ENCODE measurements around the gene KLHDC4.
"Not testable (repeated sequence)": the region's sequence is repeated elsewhere in the genome, so short reads cannot be mapped to it uniquely, and the experiment has no call there.

KLHDC4 gene

DNA sequence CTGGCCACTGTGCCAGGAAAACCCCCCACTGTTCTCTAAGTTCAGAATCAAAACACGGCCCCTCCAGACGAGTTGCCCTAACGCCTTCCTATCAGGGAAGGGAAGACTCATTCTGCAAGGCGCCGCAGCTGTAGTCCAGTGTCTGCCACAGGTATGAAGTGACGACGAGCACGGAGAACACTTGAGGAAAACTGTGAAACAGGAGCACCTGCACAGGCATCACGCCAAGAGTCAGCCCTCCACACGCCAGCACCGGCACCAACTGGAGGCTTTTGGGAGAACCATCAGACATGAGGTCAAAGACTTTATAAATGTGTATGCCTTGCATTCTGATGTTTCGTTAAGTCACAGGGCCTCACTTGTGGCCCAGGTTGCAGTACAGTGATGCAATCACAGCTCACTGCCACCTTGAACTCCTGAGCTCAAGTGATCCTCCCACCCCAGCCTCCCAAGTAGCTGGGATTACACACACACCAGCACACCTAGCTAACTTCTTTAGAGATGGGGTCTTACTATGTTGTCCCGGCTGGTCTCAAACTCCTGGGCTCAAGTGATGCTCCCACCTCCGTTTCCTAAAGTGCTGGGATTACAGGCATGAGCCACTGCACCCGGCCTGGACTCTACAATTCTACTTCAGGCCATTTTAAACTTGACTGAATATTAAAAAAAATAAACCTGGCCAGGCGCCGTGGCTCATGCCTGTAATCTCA, 22.9 kb downstream of the KLHDC4 start:
- no peak for DNase-seq (ENCODE audit: low read depth)

DNA sequence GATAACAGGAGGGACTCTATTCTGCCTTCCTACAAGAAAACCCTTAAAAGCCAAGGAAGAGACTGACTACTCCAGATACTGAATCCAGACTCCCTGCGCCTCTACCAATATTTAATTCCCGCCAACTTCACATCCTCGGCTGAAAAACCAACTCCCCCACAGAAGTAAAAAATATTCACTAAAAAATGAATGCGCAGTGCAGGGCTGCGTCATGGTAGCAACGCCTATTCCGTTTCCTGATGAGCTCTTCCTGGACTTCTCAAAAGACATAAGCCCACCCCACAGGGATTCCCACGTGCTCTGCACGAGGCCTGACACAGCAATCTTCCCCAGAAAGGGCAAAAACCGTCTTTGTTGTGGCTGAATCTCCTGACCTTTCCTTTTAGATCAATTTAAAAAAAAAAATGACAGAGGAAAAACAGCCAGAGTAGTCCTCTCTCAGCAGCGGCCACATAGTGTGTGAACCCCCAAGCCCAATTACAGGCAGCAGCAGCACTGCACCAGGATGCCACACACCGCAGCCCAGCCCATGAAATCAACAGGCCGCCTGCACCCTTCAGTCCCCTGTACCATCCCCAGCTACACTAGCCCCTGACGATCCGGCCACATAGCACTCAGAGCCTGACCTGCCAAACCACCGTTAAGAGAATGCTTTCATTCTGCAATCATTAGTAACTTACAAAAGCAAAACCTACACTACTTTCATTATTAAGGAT, 23.9 kb downstream of the KLHDC4 start:
- no peak for DNase-seq (ENCODE audit: low read depth)

DNA sequence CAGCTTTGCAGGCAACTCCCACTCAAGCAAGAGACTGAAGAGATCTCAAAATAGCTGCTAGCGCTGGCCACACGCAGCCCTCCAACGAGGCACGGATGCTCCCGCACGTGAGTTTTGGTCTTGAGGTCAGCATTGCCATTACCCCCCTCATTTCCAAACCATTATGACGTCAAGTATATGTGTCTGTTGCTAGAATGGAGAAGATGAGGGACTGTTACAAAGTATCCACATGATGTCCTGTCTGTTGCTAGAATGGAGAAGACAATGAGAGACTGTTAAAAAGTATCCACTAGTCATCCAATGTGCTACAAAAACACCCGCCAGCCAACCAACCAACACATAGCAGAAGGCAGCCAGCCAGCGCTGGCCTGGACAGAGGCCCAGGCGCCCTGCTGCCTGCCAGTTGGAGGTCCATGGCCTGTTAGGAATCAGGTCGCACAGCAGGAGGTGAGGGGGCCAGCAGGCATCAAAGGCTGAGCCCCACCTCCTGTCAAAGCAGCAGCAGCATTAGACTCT, 24.8 kb downstream of the KLHDC4 start:
- no peak for DNase-seq (ENCODE audit: low read depth)

DNA sequence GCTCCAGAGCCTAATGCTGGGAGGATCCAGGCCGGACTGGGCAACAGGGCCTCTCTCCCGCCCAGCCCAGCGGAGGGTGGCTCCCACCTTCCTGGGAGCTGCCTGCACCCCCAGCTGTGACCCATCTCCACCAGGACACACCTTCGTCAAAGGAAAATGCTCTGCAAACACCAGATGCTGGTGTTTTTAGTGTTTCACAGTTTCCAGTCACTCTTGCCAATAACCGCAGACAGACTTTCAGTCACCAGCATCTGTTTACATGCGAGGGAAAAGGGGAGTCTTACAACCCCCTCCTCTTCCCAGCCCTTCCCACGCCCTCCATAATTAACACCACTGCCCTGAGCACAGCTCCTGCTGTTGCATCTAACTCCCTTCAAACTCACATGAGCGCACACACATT, 25.3 kb downstream of the KLHDC4 start:
- no peak for DNase-seq (ENCODE audit: low read depth)

DNA sequence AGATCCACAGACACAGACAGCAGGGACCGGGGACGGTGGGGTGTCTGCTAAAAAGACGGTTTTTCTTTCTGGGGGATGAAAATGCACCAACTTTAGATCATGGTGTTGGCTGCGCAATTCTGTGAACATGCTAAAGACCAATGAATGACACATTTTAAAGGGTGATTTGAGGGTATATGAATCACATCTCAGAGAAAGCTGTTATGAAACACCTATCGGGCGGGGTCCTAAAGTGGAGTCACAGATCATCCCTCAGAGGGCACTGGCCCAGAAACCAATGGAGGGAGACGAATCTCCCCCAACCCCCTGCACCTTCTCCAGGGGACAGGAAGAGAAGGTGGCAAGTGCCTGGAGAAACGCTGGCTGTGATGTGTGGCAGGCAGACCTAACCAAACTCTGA, 26.0 kb downstream of the KLHDC4 start:
- DNase-seq (ENCODE audit: low read depth): no peak

DNA sequence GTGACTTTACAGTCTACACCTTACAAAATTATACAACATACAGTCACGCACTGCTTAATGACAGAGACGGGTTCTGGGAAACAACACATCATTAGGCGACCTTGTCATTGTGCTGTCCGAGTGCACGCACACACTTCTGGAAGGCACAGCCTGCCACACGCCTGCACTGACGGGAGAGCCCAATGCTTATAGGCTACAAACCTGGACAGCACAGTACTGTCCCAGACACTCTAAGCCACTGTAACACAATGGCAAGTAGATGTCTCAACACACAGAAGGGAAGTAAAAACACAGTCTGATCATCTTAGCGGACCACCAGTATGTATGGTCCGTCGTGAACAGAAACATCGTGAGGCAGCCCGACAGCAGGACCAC, 29.8 kb downstream of the KLHDC4 start:
- DNase-seq (ENCODE audit: low read depth): no peak

DNA sequence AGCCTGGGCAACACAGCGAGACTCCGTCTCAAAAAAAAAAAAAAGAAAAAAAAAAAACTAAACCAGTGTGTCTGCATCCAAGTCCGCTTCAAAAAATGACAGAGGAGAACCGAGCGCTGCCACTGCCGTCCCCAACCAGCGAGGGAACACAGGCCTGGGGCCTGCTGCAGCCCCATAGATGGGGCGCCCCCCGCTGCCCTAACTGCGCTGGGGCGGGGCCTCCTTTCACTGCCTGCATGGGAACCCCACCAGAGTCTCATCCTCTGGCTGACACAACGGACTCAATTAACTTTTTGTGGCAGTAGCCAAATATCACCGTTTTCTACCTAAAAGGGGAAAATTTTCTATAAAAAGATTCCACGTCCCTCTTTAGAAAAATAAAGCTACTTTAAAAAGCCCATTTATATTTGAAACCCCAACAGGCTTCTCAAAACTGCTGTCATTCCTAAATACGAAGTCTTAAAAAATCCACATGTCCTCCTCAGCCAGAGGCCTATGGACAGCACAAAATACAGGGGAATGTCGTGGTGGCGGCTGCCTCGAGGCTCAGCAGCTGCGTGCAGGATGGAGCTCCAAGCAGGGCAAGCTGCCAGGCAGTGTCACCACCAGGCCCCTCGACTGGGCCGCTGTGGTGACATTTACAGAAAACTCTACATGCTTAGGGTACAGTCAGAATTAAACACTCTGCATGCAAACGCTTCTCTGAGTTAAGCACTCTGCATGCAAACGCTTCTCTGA, 30.3 kb downstream of the KLHDC4 start:
- no peak for DNase-seq (ENCODE audit: low read depth)

DNA sequence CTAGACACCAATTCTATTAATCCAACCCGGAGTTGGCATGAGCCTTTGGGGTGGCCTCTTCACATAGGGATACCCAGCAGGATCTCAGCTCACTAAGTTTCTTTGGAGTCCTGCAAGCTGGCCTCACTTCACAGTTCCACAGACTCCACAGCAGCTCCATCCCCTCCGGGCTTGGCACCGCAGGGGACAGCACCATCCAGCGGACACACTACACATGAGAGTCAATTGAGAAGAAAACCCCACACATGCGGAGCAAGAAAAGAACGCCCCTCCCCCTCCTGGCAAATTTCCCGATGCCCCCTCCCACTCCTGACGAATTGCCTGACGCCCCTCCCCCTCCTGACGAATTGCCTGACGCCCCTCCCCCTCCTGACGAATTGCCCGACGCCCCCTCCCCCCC, 31.1 kb downstream of the KLHDC4 start:
- no peak for DNase-seq (ENCODE audit: low read depth)

DNA sequence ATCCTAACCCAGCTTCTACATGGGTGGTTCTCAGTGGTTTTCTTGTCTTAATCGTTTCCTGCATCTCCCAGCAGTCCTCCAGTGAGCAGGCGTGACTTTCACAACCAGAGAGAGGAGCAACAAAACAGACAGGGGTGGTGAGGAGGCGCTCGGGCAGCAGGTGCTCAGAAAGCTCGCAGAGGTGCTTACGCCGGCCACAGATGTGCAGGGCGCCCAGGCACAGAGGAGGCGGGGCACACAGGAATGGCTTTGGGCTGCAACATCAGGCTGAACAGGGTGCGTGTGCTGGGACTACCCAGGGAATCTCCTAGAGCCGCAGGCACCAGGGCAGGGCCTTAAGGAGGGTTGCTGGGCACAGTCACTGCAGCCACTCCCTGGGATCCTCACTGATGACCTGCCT, 32.6 kb downstream of the KLHDC4 start:
- no peak for DNase-seq (ENCODE audit: low read depth)

DNA sequence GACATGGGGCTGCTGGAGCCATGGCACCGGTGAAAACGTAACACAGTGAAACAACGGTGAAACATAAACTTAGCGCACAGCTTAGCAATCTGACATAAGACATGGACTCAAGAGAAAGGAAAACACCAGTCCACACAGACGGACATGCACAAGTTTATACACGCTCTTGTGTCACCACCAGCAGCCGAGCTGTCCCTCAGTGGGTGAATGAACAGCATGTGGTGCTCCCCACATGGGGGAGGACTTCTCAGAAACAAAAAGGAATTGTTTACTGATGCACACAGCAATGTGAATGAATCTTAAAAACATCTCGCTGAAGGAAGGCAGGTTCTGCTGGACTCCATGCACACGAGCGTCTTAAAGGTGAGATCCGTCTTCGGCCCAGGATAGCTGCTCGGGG, 34.2 kb downstream of the KLHDC4 start:
- no peak for DNase-seq (ENCODE audit: low read depth)

DNA sequence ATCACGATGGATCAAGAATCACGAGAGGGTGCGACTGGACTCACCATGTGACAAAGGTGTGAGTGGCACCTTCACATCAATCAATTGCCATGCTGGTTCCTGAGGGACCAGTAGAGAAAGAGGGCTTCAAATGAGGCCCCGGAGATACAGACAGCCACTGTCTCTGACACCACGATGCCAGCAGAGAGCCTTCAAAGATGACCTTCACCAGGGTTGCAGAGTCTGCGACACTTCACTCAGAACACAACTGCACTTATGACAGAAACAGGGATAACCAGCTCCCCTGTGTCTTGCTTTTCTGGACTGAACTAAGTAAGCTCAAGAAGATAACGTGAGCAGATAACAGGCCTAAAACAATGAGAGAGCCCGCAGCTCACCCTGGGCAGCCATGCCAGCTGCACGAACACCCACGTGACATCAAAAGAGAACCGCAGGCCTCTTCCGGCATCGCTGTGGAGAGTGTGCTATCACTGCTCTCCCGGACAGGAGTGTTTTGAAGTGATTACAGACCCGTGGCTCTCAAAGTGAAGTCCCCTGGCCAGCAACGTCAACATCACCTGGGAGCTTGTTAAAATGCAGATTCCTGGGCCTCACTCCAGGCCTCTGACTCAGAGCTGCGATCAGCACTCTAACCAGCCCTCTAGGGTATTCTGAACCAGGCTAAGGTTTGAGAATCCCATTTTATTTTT, 36.4 kb downstream of the KLHDC4 start:
- DNase-seq (ENCODE audit: low read depth): no peak

DNA sequence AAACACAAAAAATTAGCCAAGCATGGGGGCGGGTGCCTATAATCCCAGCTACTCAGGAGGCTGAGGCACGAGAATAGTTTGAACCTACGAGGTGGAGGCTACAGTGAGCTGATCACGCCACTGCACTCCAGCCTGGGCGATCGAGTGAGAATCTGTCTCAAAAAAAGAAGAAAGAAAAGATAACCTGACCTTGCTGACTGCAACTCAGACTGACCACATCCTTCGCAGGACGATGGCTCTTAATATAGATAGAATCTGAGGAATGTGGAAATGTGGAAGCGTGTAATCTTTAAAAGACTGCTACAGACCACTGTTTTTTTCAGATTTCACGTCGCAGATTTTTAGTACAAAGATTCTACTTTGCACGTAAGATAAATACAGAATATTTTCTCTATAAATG, 37.8 kb downstream of the KLHDC4 start:
- DNase-seq (ENCODE audit: low read depth): no peak

DNA sequence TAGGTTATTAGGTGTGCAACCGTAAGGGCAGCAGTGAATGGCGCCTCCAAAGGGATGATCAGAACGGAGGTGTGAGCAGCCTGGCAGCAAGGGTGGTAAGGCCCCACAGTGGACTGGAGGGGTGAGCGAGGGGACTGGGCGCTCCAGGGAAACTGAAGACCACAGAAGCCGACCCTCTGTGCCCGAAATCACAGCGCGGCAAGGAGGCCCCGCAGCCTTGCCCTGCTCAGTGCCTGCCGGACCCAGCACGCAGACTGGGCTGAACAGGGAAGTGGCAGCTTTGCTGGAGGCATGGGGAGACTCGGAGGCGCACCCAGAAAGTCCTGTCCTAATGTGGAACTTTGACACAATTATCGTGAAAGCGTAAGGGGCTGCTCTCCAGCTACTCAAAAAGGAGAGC, 38.4 kb downstream of the KLHDC4 start:
- no peak for DNase-seq (ENCODE audit: low read depth)

DNA sequence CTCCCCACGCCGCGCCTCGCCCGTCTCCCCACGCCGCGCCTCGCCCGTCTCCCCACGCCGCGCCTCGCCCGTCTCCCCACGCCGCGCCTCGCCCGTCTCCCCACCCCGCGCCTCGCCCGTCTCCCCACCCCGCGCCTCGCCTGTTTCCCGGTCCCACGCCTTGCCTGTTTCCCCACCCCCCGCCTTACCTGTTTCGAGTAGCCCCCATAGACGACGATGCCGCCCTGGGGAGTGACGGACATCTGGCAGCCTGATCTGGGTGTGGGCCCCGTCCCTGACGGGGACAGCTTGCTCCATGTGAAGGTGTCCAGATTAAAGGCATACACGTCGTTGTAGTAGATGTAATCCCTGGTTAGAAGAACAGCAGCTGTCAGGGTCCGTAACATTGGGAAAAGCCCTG, 39.2 kb downstream of the KLHDC4 start:
- not testable (repeated sequence) for DNase-seq (ENCODE audit: low read depth)

DNA sequence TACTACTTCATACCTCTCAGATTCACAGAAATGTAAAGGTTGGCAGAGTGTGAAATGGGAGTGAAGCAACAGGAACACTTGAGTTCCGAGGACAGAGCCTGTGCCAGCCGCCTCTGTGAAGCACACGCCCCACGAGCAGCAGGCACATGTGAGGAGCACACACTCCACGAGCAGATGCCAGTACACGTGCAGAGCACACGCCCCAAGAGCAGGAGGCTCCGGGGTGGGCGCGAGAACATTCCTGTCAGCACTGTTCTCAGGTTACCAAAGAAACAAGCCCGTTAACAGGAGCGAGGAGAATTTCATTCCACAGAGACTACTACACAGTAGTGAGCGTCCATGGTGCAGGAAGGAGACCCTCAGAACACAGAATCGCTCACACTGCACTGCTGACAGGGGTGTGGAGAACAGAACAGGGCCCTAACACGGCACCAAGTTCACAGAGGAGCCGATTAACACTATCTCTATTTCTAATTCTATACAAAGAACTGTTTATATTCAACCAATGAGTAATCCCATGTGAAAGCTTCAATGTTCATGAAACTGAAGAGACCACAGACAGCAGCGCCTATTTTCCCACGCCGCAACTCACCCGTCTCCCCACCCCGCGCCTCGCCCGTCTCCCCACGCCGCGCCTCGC, 40.1 kb downstream of the KLHDC4 start:
- DNase-seq (ENCODE audit: low read depth): no peak

DNA sequence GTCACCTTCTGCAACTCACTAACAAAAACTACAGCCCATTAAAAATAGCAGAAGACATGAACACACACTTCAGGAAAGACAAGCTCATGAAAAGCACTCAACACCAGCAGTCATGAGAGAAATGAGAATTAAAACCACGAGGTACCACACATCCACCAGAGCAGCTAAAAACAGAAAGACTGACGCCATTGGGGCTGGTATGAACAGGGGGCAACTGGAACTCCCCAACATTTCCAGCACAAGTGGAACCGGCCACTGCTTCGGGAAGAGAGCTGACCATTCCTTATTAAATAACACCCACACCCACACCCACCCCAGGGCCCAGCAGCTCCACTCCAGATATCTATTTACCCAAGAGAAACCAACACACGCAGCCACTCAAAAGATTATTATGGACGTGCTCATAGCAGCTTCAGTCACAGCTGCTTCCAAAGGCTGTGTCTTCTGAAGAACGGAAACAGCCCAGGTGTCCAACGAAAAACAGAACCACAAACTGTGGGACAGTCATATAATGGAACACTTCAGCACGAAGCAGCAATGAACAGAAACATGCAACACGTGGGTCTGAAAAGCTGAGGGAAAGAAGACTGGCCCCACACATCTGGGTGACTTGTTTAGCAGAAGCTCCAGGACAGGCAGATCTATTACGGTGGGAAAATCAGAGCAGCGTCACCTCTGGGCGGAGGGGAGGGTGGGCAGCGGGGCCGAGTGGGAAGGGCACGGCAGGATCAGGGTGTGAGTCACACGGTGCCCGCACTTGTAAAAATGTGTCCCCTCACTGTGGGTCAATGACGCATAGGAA, 41.1 kb downstream of the KLHDC4 start:
- DNase-seq (ENCODE audit: low read depth): no peak

DNA sequence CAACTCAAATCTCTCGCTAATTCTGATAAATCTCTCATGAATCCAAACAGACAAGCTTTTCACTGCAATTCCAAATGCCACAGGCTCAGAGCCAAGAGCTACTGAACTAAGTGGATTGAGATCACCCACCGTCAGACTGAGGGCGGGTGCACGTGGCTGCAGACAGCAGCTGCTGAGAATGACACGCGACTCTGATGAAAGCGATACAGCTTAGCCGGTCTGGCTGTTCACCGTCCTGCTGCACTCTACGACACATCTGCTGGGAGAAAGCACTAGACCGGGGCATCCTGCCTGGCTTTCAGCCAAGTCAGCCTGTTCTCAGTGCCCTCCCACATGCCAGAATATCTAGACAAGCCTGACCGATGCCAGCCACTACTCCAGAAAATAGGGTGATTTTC, 42.6 kb downstream of the KLHDC4 start:
- DNase-seq (ENCODE audit: low read depth): no peak

DNA sequence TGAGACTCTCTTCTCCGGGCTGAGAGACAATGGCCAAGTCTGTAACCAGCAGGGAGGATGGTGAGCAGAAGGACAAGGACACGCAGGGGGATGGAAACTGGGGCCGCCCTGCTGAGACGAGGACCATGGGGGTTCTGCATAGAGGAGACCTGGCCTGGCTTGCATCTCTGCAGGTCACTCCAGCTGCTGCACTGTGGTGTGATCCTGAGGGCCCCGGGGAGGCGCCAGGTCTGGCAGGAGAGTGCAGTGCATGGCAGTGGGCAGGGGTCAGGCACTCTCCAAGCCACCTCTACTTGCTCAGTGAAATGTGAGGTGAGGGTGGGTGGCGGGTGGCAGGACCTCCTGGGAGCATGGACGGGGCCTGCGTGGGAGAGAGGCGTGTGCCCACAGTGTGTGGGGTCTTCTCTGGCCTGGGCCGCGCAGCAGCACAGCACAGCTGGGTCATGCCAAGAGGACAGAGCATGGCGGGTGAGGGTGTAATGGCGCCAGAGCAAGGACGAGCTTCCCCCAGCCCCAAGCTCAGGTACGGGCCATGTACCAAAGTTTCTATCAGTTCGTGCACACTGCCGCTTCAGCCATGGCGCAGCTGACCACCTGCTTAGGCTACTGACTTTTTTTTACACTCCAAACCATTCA, 43.1 kb downstream of the KLHDC4 start:
- DNase-seq (ENCODE audit: low read depth): no peak

DNA sequence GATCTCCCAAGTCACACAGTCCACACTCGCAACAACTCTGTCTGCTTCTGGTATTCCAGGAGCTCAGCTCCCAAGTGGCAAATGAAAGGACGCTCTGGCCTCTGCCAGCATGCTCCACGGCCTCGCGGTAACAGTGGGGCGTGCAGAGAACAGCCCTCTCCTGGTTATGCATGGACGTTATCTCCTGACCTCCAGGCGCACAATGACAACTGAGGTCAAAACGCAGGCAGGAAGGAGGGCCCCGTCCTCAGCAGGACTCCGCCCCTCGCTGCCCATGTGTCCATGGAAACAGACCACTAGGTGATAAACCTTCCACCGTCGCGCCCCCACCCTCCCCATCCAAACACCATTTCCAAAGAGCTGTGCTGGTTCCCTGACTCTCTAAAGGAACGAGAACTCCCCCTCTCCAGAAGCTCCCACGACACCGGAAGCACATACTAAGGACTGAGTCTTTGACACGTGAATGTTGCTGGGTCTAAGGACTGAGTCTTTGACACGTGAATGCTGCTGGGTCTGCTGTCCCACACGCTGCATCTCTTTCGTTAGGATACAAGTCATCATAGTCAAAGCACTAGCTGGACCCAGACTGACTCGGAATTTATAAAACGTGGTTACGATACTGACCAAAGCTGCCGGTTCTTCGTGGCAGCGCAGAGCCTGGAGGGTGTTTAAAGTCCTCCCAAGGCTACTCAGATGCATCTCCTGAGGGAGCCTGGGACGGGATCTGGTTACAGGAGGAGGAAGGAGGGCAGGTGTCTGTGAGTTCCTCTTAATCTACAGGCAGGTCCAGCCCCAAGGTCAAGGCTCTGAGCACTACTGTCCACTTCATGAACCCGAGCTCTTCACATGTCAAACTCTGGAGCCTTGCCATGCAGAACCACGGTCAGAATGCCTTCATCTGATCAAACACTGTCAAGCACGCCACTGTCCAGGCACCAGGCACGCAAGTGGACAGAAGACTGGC, 43.9 kb downstream of the KLHDC4 start:
- no peak for DNase-seq (ENCODE audit: low read depth)
